Keratinocyte (primary cell): ENCODE measurements around the gene TCERG1L. TPM values are rescaled to one million over a fixed set of nuclear protein-coding genes. Genes with fewer than 3 reads are reported as not detected.

Source experiments
- DNase-seq: peaks from one replicate; pipeline ENCODE4 v3.0.0-alpha.2; 2011; ENCODE audit warnings: low read depth, missing footprints, low spot score
- FAIRE-seq: peaks from 2 replicates; lab custom pipeline; 2011; peaks lifted over from hg19 to GRCh38; lab: Jason Lieb, UNC
- H2AFZ ChIP-seq: 2 replicates; pipeline ENCODE4 v1.6.0; 2012; ENCODE audit warnings: low read length, control low read depth, inconsistent platforms; ENCODE audit not compliant: control insufficient read depth
- H3K27ac ChIP-seq: 2 replicates; pipeline ENCODE4 v1.5.1; 2011; ENCODE audit warnings: low read length; ENCODE audit not compliant: control insufficient read depth, insufficient read depth
- H3K27me3 ChIP-seq: 3 replicates; pipeline ENCODE4 v1.6.0; 2011; ENCODE audit warnings: low read length; ENCODE audit not compliant: control insufficient read depth, insufficient read depth; ENCODE audit errors: extremely low read depth
- H3K36me3 ChIP-seq, 2 experiments: 2 replicates in 1 of 2; 3 replicates in 1 of 2; pipeline ENCODE4 v1.5.1; 2011; ENCODE audit warnings: low read length in 2 of 2, mild to moderate bottlenecking in 1 of 2; ENCODE audit not compliant: control insufficient read depth in 2 of 2, insufficient read depth in 2 of 2; ENCODE audit errors: extremely low read depth in 1 of 2
- H3K4me1 ChIP-seq: 3 replicates; pipeline ENCODE4 v1.5.1; 2011; ENCODE audit warnings: low read length; ENCODE audit not compliant: control insufficient read depth, insufficient read depth; ENCODE audit errors: extremely low read depth
- H3K4me2 ChIP-seq: 3 replicates; pipeline ENCODE4 v1.6.0; 2011; ENCODE audit warnings: low read depth, low read length; ENCODE audit not compliant: control insufficient read depth, insufficient read depth; ENCODE audit errors: extremely low read depth
- H3K4me3 ChIP-seq, 3 experiments: fragments of 200-600 bp in 1 of 3; sonication (generic) in 1 of 3; 2 replicates in 2 of 3; 3 replicates in 1 of 3; pipeline ENCODE4 v1.5.1; 2011 to 2016; ENCODE audit warnings: low read length in 3 of 3, mild to moderate bottlenecking in 3 of 3, control low read depth in 2 of 3, inconsistent platforms in 1 of 3, low read depth in 1 of 3, mixed read lengths in 1 of 3, mixed run types in 1 of 3, moderate library complexity in 1 of 3; ENCODE audit not compliant: control insufficient read depth in 2 of 3, insufficient read depth in 2 of 3; ENCODE audit errors: extremely low read depth in 1 of 3
- H3K79me2 ChIP-seq: 2 replicates; pipeline ENCODE4 v1.6.0; 2012; ENCODE audit warnings: low read length; ENCODE audit not compliant: control insufficient read depth, insufficient read depth
- H3K9ac ChIP-seq: 3 replicates; pipeline ENCODE4 v1.6.0; 2011; ENCODE audit warnings: low read length; ENCODE audit not compliant: control insufficient read depth, insufficient read depth; ENCODE audit errors: extremely low read depth
- H3K9me1 ChIP-seq: 3 replicates; pipeline ENCODE4 v1.6.0; 2011; ENCODE audit warnings: low read length; ENCODE audit not compliant: control insufficient read depth, insufficient read depth; ENCODE audit errors: extremely low read depth
- H3K9me3 ChIP-seq: 2 replicates; pipeline ENCODE4 v1.5.1; 2012; ENCODE audit warnings: low read depth, low read length; ENCODE audit not compliant: control insufficient read depth
- H4K20me1 ChIP-seq: 3 replicates; pipeline ENCODE4 v1.6.0; 2011; ENCODE audit warnings: low read length; ENCODE audit not compliant: control insufficient read depth, insufficient read depth; ENCODE audit errors: extremely low read depth
- CTCF ChIP-seq, 3 experiments: IDR thresholded peaks in 1 of 3; conservative IDR thresholded peaks in 1 of 3; optimal IDR thresholded peaks in 1 of 3; 2 replicates in 2 of 3; 3 replicates in 1 of 3; pipeline versions ENCODE3 to v1.5.1; 2011; ENCODE audit warnings: low read length in 3 of 3, mild to moderate bottlenecking in 3 of 3, moderate library complexity in 2 of 3, control low read depth in 1 of 3, inconsistent platforms in 1 of 3; ENCODE audit not compliant: insufficient read depth in 2 of 3; ENCODE audit errors: extremely low read depth in 1 of 3
- EZH2 ChIP-seq: IDR thresholded peaks from one replicate; pipeline ENCODE4 v1.6.1; 2012; ENCODE audit warnings: inconsistent platforms, mild to moderate bottlenecking, low read length, moderate library complexity
- dilution Hi-C: fragments of 300-500 bp; cut with MboI; formaldehyde crosslinking; loops from one replicate; pipeline ENCODE4 v1.7.0; 2020; ENCODE audit warnings: low sequenced_read_pairs; ENCODE audit not compliant: extremely low pct_ligation_motif_present
- polyA plus RNA-seq, 5 experiments: library from polyadenylated mRNA; depleted of rRNA in 3 of 5; stranded (reverse) in 3 of 5; stranded (forward) in 1 of 5; unstranded in 1 of 5; fragments of >200 nt; gene quantifications; 1 replicate in 1 of 5; 2 replicates in 3 of 5; 3 replicates in 1 of 5; pipeline versions ENCODE4 v1.2.1 to v1.2.3, GENCODE V29; 2011 to 2012; ENCODE audit warnings: missing spikeins in 2 of 5, low read depth in 1 of 5, low replicate concordance in 1 of 5

TCERG1L gene
- polyA plus RNA-seq, 1 donor (not counting 4 experiments of a cell fraction or from before 2014, with no cell fraction given) = not detected

DNA sequence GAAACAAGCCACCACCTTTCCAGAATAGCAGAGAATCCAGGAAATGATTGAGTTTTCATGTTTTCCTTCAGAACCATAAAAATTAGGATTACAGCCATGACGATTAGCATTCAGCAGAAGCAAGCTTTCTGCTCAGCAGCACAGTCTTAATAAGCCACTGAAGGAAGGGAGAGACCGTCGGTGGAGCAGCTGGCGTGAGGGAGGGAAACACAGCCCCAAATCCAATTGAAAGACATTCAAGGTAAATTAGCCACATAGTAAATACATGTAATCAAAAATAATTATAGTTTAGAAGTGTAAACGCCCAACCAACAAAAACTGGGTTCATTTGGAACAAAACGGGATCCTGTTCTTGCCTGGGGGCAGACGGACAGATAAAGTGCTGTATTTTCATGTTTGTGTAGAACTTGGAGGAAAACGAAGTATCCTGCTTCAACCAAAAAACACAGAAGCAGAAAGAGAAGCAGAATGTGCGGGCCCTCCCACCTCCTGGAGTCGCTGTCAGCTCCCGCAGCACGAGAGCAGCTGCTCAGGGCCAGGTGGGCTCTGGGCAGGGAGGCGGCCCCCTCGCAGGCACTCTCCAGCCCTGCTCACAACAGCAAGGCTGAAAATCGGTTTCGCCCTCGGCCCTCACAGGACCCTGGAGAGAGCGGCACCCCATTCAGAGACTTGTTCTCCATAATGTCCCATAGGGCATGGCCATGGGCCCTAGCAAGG lies 84.9 kb downstream of the TCERG1L start:
- FAIRE-seq = no peak
- no peak for DNase-seq
- Histone ChIP-seq H3K4me2 (no peak overlapping the region), H3K9ac (no peak overlapping the region), H3K27me3 (no peaks in the 10 kb centered on the region), H3K4me1 (no peaks in the 10 kb centered on the region), H3K79me2 (no peaks in the 10 kb centered on the region), H3K9me3 (peaks cover 7% of the 10 kb centered on the region), H2AFZ (no peak overlapping the region), H3K4me3 (no peak overlapping the region), H3K9me1 (no peaks in the 10 kb centered on the region), H4K20me1 (no peaks in the 10 kb centered on the region), H3K36me3 (no peaks in the 10 kb centered on the region), H3K27ac (no peak overlapping the region)
- dilution Hi-C loops = no loop called here
- TF ChIP-seq EZH2 = no peak

- no peaks in the 10 kb centered on the region for H3K4me1 ChIP-seq
- FAIRE-seq = no peak
- H4K20me1 ChIP-seq = no peaks in the 10 kb centered on the region
- no peak overlapping the region for H3K9ac ChIP-seq
- no peaks in the 10 kb centered on the region for H3K79me2 ChIP-seq
- no peak for DNase-seq
- H3K4me2 ChIP-seq = no peak overlapping the region
- no peaks in the 10 kb centered on the region for H3K27me3 ChIP-seq
- no peaks in the 10 kb centered on the region for H3K36me3 ChIP-seq
- dilution Hi-C loops = no loop called here
- no peak overlapping the region for H3K27ac ChIP-seq
- TF ChIP-seq EZH2 = no peak
- TF ChIP-seq CTCF (optimal IDR thresholded peaks at IDR 0.05 in 1 of 3, IDR thresholded peaks at IDR 0.05 in 1 of 3, conservative IDR thresholded peaks at IDR 0.05 in 1 of 3; ENCODE audit: extremely low read depth in 1 of 3, insufficient read depth in 2 of 3, low read length in 3 of 3) = no peak
- H3K9me1 ChIP-seq = no peaks in the 10 kb centered on the region
- H3K4me3 ChIP-seq = no peak overlapping the region
- peaks cover 14% of the 10 kb centered on the region for H3K9me3 ChIP-seq
- H2AFZ ChIP-seq = no peak overlapping the region
These were observed 87.4 kb downstream of the TCERG1L start for GRCh38 chr10:131224106-131224505.

GRCh38 chr10:131223422-131223821 lies 88.1 kb downstream of the TCERG1L start:
- no peak overlapping the region for H3K9ac ChIP-seq
- H3K4me2 ChIP-seq = no peak overlapping the region
- H3K9me3 ChIP-seq = peaks cover 17% of the 10 kb centered on the region
- FAIRE-seq (no peak), DNase-seq (no peak)
- TF ChIP-seq CTCF (optimal IDR thresholded peaks at IDR 0.05 in 1 of 3, IDR thresholded peaks at IDR 0.05 in 1 of 3, conservative IDR thresholded peaks at IDR 0.05 in 1 of 3; ENCODE audit: extremely low read depth in 1 of 3, insufficient read depth in 2 of 3, low read length in 3 of 3) = no peak
- no peak for TF ChIP-seq EZH2
- dilution Hi-C loops = no loop called here
- no peaks in the 10 kb centered on the region for H3K9me1 ChIP-seq
- H3K79me2 ChIP-seq = no peaks in the 10 kb centered on the region
- H3K36me3 ChIP-seq = no peaks in the 10 kb centered on the region
- no peak overlapping the region for H3K4me3 ChIP-seq
- no peaks in the 10 kb centered on the region for H3K4me1 ChIP-seq
- no peak overlapping the region for H2AFZ ChIP-seq
- no peak overlapping the region for H3K27ac ChIP-seq
- no peaks in the 10 kb centered on the region for H3K27me3 ChIP-seq
- H4K20me1 ChIP-seq = no peaks in the 10 kb centered on the region
